ENCODE measurements around the gene BTBD16.

The BTBD16 gene

DNA sequence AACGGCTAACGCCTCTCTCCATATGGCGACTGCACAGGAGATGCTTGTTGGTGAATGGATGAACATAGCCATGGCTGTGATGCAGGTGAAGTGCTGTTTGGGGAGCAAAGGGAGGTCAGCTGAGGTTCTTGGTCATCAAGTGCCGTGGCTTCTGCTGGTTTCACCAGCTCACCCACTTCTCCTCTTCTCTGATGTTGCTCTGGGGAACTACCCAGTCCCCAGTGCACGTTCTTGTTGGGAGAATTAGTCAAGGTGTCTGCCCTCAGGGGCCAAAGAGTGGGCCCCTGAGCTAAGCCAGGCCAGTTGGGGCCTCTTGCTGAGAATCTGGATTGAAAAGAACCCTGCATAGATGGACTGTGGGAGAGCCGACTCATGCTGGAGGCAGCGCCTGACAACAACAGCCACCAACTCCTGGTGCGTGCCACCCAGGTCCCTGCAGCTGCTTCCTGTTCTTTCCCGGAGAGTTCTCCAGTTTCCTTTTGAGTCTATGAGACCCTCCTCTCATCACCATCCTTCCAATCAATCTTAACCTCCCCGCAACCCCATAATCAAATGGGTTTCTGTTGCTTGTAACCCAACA is 3.0 kb downstream of the BTBD16 start:
- DNase-seq (ENCODE audit: low read depth in 2 of 2) = no peak

DNA sequence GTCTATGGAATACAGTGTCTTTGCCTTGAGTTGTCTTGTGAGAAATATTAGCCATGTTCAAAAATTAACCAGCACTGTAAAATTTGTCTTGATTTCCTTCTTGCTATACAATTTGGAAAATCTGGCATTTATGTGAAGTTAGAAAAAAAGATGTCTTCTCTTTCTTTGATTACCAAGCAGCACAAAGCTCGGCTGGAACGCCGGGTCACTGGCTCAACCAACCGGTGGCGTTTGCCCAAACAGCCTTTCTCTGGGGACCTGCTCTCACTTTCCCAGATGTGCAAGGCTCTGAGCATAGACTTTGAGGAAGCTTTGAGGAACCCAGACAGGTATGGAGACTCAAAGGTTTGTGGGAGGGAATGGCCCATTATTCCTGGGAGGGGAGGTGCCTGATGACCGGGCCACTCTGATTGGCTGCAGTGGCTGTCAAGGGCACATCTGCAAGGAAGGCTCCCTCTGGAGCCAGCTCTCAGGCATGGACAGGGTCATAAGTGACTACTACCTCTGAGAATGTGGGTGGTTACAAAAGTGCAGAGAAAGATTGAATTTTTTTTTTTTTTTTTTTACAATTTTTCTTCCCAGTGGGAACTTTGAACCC is 5.6 kb downstream of the BTBD16 start:
- DNase-seq (ENCODE audit: low read depth in 2 of 2) = no peak

- no peak for DNase-seq (ENCODE audit: low read depth in 2 of 2)
Measured at GRCh38 chr10:122277526-122278136, 6.5 kb downstream of the BTBD16 start.

DNA sequence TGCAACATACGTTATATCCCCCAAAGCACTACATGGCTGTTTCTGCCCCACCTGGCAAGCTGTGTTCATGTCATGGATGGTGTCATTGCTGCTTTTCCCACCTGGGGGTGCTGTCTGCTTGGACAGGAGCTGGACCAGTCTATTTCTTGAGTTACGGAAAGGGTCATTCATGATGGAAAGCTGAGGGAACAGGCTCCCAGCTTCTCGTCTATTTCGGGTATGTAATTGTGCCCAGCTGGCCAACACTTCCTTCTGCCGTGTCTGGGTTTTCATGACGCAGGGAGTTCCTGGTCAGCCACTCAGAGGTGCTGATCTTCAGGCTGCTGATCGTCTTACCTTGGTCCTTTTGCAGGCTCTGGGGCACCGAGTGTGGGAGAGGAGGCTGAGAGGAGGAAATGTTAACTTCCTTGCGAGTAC is 8.6 kb downstream of the BTBD16 start:
- no peak for DNase-seq (ENCODE audit: low read depth in 2 of 2)

DNA sequence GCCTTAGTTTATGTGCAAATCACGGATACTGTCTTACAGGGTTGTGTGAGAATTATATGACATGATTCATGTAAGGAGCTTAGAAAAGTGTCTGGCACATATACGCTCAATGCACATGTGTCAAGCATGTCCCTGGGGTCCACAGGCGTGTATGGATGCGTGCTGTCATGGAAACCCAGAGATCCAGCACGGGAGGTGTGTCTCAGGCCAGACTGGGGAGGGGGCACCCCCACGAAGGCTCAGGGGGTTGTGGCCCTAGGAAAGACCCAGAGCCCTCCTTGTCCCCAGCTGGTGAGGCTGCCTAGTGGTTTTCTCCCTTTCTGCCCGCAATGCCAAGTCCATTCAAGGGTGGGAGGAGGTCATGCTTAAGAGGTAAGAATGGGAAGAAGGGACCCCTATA is 9.1 kb downstream of the BTBD16 start:
- DNase-seq (ENCODE audit: low read depth in 2 of 2) = no peak

GRCh38 chr10:122281018-122281626 is 10.0 kb downstream of the BTBD16 start:
- DNase-seq (ENCODE audit: low read depth in 2 of 2) = no peak

DNA sequence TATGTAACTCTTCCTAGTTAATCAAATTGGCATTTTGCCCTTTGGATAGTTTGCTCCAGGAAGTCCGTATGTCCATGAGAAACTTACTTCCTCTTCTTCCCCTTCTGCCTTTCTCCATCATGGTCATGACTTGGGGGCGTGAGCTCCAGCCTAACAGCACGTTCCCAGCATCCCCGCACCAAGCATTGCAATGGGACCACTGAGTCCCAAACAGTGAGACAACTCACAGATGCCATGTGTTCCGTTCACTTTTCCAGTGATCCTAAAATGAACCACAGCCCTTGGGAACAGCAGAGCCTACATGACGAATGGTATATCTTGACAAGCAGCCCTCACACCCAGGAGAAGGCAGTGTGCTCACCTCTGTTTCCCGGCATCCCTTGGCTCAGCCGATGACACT is 10.7 kb downstream of the BTBD16 start:
- no peak for DNase-seq (ENCODE audit: low read depth in 2 of 2)

DNA sequence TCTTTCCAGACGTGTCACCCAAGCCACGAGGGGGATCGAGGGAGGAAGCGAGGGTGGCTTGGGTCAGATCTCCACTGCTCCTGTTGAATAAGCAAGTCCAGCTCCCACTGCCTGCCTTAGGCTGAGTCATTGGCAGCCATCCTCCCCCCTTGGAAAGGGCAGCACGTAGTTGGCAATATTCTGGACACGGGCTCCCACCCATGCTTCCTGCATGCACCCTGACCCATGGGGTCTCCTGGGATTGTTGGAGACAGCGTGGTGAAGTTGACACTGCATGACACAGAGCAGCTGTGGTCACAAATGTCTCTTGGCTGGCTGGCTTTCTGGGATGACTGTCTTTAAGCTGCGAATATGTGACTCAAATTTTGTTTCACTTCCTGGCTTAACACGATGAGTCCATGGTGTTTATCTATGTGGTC is 11.2 kb downstream of the BTBD16 start:
- DNase-seq (ENCODE audit: low read depth in 2 of 2) = no peak

- no peak for DNase-seq (ENCODE audit: low read depth in 2 of 2)
Measured at GRCh38 chr10:122282909-122283308, 11.8 kb downstream of the BTBD16 start.

DNA sequence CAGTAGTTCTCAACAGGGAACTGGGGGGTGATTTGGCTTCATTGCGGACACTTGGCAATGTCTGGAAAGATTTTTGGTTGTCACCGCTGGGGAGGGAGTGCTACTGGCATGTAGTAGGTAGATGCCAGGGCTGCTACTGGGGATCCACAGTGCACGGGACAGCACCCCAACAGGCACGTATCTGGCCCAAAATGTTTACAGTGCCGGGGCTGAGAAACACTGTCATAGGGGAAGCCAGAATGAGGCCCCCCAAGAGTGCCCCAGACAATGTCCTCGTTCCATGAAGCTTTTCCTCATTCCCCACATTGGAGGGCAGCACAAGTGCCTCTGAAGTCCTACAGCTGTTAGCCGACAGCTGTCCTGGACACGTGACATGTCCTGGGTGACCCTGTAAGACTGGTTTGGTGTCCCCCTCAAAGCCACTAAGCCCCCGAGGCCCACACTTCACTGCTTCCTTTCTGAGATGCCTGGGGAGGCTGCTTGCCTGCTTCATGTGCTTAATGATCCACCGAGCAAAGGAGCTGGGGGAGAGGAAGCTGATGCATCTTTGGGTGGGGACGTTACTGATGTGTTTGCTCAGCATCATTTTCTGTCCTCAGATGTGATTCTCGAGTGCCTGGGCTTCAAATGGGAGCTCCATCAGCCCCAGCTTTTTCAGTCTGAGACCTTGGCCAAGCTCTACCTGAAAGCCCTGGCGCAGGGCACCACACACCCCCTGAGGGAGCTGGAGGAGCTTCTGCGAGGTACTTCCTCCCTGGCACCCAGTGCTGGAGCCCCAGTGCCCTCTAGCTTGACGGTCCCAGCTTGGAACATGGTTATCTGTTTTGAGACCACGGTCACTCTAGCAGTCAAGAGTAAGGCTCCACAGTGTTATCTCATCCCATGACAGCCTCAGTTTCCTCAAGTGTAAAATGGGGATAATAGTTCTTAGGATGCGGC is 14.7 kb downstream of the BTBD16 start:
- DNase-seq (ENCODE audit: low read depth in 2 of 2) = no peak

GRCh38 chr10:122286867-122287266 is 15.8 kb downstream of the BTBD16 start:
- DNase-seq (ENCODE audit: low read depth in 2 of 2) = no peak

DNA sequence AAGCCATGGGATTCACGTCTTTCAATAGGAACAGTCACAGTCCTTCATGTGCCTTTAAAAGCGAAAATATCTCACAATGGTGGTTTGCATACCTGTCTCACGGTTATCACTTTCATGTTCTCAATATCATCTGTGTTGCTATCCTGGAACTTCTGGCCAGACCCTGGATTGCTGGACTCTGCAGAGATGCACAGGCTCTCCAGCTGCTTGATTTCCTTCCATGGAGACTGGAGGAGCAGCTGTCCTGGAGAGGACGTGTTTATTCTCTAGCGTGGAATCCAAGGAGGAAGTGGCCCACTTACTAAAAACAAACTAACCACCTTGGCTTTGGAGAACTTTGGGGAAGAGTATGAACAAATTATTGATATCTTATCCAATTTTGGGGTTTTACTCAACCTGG is 16.5 kb downstream of the BTBD16 start:
- DNase-seq (ENCODE audit: low read depth in 2 of 2) = no peak

- DNase-seq (ENCODE audit: low read depth in 2 of 2) = no peak
Measured at GRCh38 chr10:122288262-122288661, 17.2 kb downstream of the BTBD16 start.

DNA sequence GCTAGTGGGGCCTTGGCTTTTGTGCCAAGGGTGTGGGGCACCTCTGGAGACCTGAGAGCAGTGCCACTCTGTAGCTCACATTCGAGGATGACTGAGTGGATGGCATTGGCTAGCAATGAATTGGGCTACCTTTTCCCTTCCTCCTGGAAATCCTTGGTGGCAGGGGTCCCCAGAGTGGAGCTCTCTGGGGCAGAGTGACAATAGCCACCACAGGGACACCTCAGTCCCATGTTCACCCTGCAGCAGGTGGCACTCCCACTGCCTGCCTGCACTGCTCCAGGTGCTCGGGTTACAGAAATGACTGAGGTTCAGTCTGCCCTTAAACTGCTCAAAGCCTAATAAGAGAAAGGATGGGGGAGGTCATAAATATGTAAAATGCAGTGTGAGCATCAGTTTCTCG is 17.8 kb downstream of the BTBD16 start:
- DNase-seq (ENCODE audit: low read depth in 2 of 2) = no peak

GRCh38 chr10:122290334-122290733 is 19.2 kb downstream of the BTBD16 start:
- DNase-seq (ENCODE audit: low read depth in 2 of 2) = no peak

GRCh38 chr10:122290833-122291532 is 19.9 kb downstream of the BTBD16 start:
- DNase-seq (ENCODE audit: low read depth in 2 of 2) = no peak

GRCh38 chr10:122291739-122292138 is 20.6 kb downstream of the BTBD16 start:
- no peak for DNase-seq (ENCODE audit: low read depth in 2 of 2)

DNA sequence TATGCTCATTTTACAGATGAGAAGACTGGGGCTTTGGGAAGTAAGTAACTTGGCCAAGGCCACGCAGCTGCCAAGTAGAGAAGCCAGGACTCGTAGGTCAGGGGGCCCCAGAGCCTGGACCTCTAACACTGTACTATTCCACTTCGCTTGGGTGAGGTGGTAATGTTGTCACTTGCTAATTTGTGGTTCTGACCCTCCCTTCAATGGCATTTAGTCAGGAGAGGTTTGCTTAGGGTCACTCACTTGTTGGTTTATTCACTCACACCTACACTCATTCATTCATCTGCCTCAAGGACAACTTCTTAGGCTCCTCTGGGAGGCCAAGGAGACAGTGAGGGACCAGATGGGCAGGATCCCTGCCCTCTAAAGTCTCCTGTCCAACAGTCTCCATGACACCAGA is 21.3 kb downstream of the BTBD16 start:
- no peak for DNase-seq (ENCODE audit: low read depth in 2 of 2)

GRCh38 chr10:122293156-122293960 is 22.3 kb downstream of the BTBD16 start:
- no peak for DNase-seq (ENCODE audit: low read depth in 2 of 2)

- DNase-seq (ENCODE audit: low read depth in 2 of 2) = no peak
Measured at GRCh38 chr10:122293961-122294380, 22.9 kb downstream of the BTBD16 start.
